K562 (cell line): ENCODE measurements around the gene USP10. TPM values are rescaled to one million over a fixed set of nuclear protein-coding genes. Genes with fewer than 3 reads are reported as not detected.

ENCODE experiments used
- ATAC-seq: fragments of 200-7000 bp; cut with Tn5 transposase; 3 replicates; pipeline ENCODE4 v1.9.1; 2020; ENCODE audit warnings: moderate library complexity
- BruUV-seq: library from RNA; stranded (reverse); fragments of 400-500 nt; replicated peaks from 2 replicates; lab custom pipeline; 2021; lab: Mats Ljungman, UMichigan
- CTCF ChIA-PET: fragments of 300-600 bp; formaldehyde crosslinking; extraction: SDS; loops from one replicate; lab custom pipeline; 2021; ENCODE audit warnings: low intra/inter-chr PET ratio; lab: Yijun Ruan, JAX
- POLR2A ChIA-PET: fragments of 300-600, 350-650 bp; sonication (Branson Sonifier 250); formaldehyde crosslinking; extraction: SDS; loops from one replicate; lab custom pipeline; 2021; ENCODE audit warnings: antibody characterized with exemption, inconsistent platforms; lab: Yijun Ruan, JAX
- DNase-seq, 4 experiments: peaks; one replicate each; pipeline versions ENCODE4 v3.0.0 to v3.0.0-alpha.2; 2011 to 2018; ENCODE audit warnings: low spot score in 3 of 4, mixed read lengths in 3 of 4; ENCODE audit errors: extremely low read depth in 1 of 4
- FAIRE-seq: peaks from 2 replicates; lab custom pipeline; 2011; peaks lifted over from hg19 to GRCh38; lab: Jason Lieb, UNC
- H2AFZ ChIP-seq: 2 replicates; pipeline ENCODE4 v1.6.0; 2011; ENCODE audit warnings: low read depth, low read length, control low read depth, inconsistent platforms
- H3K27ac ChIP-seq: fragments of 200-600 bp; 3 replicates; pipeline ENCODE4 v1.8.0; 2011; ENCODE audit warnings: low read depth, mild to moderate bottlenecking, control low read depth, inconsistent platforms, low read length, moderate library complexity, mixed read lengths; ENCODE audit errors: extremely low read depth
- H3K27me3 ChIP-seq, 2 experiments: fragments of 300-600 bp in 1 of 2; 2 replicates in 1 of 2; 3 replicates in 1 of 2; pipeline versions ENCODE4 v1.6.0 to v1.8.0; 2011; ENCODE audit warnings: inconsistent platforms in 2 of 2, low read length in 2 of 2, mild to moderate bottlenecking in 1 of 2, mixed read lengths in 1 of 2, moderate library complexity in 1 of 2; ENCODE audit not compliant: control insufficient read depth in 2 of 2, insufficient read depth in 2 of 2
- H3K36me3 ChIP-seq: fragments of 300-600 bp; 3 replicates; pipeline ENCODE4 v1.8.0; 2011; ENCODE audit warnings: mild to moderate bottlenecking, low read length, inconsistent platforms; ENCODE audit not compliant: control insufficient read depth, insufficient read depth
- H3K4me1 ChIP-seq, 2 experiments: fragments of 200-600 bp in 1 of 2; replicated peaks in 1 of 2; 2 replicates in 1 of 2; 3 replicates in 1 of 2; pipeline versions ENCODE4 v1.5.1 to v1.8.0; 2011; ENCODE audit warnings: inconsistent platforms in 2 of 2, low read length in 2 of 2, mild to moderate bottlenecking in 1 of 2, mixed read lengths in 1 of 2, moderate library complexity in 1 of 2; ENCODE audit not compliant: control insufficient read depth in 2 of 2, insufficient read depth in 2 of 2
- H3K4me2 ChIP-seq: 2 replicates; pipeline ENCODE4 v1.6.1; 2011; ENCODE audit warnings: low read length, control low read depth, inconsistent platforms, mixed read lengths; ENCODE audit not compliant: insufficient read depth
- H3K4me3 ChIP-seq: fragments of 200-600 bp; sonication (generic), shearing (Covaris generic); 2 replicates; pipeline ENCODE4 v1.5.1; 2016; ENCODE audit warnings: control low read depth, inconsistent platforms
- H3K79me2 ChIP-seq: fragments of 200-600 bp; 3 replicates; pipeline ENCODE4 v1.8.0; 2011; ENCODE audit warnings: low read length, inconsistent platforms; ENCODE audit not compliant: control insufficient read depth, insufficient read depth
- H3K9ac ChIP-seq, 2 experiments: 2 replicates each; pipeline versions ENCODE4 v1.6.0 to v1.6.1; 2011; ENCODE audit warnings: low read depth in 2 of 2, low read length in 2 of 2, control low read depth in 1 of 2, inconsistent platforms in 1 of 2, mild to moderate bottlenecking in 1 of 2, mixed read lengths in 1 of 2; ENCODE audit not compliant: insufficient read depth in 1 of 2
- H3K9me1 ChIP-seq: one replicate; pipeline ENCODE4 v1.6.0; 2011; ENCODE audit warnings: inconsistent platforms, mild to moderate bottlenecking, low read length, moderate library complexity; ENCODE audit not compliant: control insufficient read depth, insufficient read depth
- H3K9me3 ChIP-seq: replicated peaks from 2 replicates; pipeline ENCODE4 v1.5.1; 2011; ENCODE audit warnings: low read depth, low read length, inconsistent platforms; ENCODE audit not compliant: control insufficient read depth, insufficient read depth
- H4K20me1 ChIP-seq: replicated peaks from 2 replicates; pipeline ENCODE4 v1.6.1; 2011; ENCODE audit warnings: low read length, inconsistent platforms, mixed read lengths; ENCODE audit not compliant: control insufficient read depth, insufficient read depth
- CBX5 ChIP-seq: IDR thresholded peaks from 2 replicates; pipeline ENCODE4 v1.6.1; 2014; ENCODE audit warnings: low read depth, borderline replicate concordance
- GABPA ChIP-seq: fragments of 200-800 bp; sonication (Bioruptor generic); conservative IDR thresholded peaks from 2 replicates; pipeline ENCODE4 v1.6.1; 2016; ENCODE audit warnings: low read depth, missing genetic modification characterization, missing compliant biosample characterization
- HDAC6 ChIP-seq: IDR thresholded peaks from 2 replicates; pipeline ENCODE4 v1.6.1; 2012; ENCODE audit warnings: low read depth, mild to moderate bottlenecking, control low read depth, inconsistent platforms, low read length, moderate library complexity
- HOMEZ ChIP-seq: fragments of 250-450 bp; sonication (Bioruptor Pico); IDR thresholded peaks from 2 replicates; pipeline ENCODE4 v1.4.0; 2020; ENCODE audit warnings: mild to moderate bottlenecking, moderate library complexity
- KLF13 ChIP-seq: fragments of 450-650 bp; IDR thresholded peaks from 2 replicates; pipeline ENCODE4 v1.6.1; 2016; ENCODE audit warnings: missing genetic modification characterization, low read depth, mild to moderate bottlenecking, missing compliant biosample characterization, moderate library complexity, borderline replicate concordance
- L3MBTL2 ChIP-seq: fragments of 450-650 bp; IDR thresholded peaks from 2 replicates; pipeline ENCODE4 v1.6.1; 2016; ENCODE audit warnings: mild to moderate bottlenecking, moderate library complexity
- MAFG ChIP-seq: fragments of 450-650 bp; conservative IDR thresholded peaks from 2 replicates; pipeline ENCODE4 v1.6.1; 2016; ENCODE audit warnings: missing genetic modification characterization, missing compliant biosample characterization
- NFRKB ChIP-seq: fragments of 450-650 bp; IDR thresholded peaks from 2 replicates; pipeline ENCODE4 v1.6.1; 2016; ENCODE audit warnings: low read depth
- NRF1 ChIP-seq, 2 experiments: fragments of 450-650 bp; IDR thresholded peaks in 1 of 2; conservative IDR thresholded peaks in 1 of 2; 2 replicates each; pipeline ENCODE4 v1.6.1; 2014; ENCODE audit warnings: mild to moderate bottlenecking in 2 of 2
- PHB ChIP-seq: fragments of 250-450 bp; sonication (Bioruptor Pico); IDR thresholded peaks from 2 replicates; pipeline ENCODE4 v1.5.0; 2021
- PHF20 ChIP-seq: fragments of 450-650 bp; IDR thresholded peaks from 2 replicates; pipeline ENCODE4 v1.6.1; 2018; ENCODE audit not compliant: partially characterized antibody
- PRPF4 ChIP-seq: fragments of 200-400 bp; formaldehyde crosslinking; IDR thresholded peaks from one replicate; pipeline ENCODE4 v1.6.1; 2017; ENCODE audit warnings: low read length, low read depth, mild to moderate bottlenecking; ENCODE audit not compliant: insufficient read depth, poor library complexity, severe bottlenecking
- RBM14 ChIP-seq: fragments of 200-400 bp; formaldehyde crosslinking; IDR thresholded peaks from 2 replicates; pipeline ENCODE4 v1.6.1; 2018; ENCODE audit warnings: low read depth, mild to moderate bottlenecking, low read length, moderate library complexity, borderline replicate concordance; ENCODE audit not compliant: insufficient read depth
- TFAM ChIP-seq: fragments of 250-450 bp; sonication (Bioruptor Pico); conservative IDR thresholded peaks from 2 replicates; pipeline ENCODE4 v1.5.0; 2021; ENCODE audit warnings: mild to moderate bottlenecking, moderate library complexity
- XRCC5 ChIP-seq: fragments of 200-400 bp; formaldehyde crosslinking; IDR thresholded peaks from 2 replicates; pipeline ENCODE4 v1.6.1; 2017; ENCODE audit warnings: low read depth, mild to moderate bottlenecking, low read length
- ZBTB17 ChIP-seq: fragments of 450-650 bp; formaldehyde crosslinking; IDR thresholded peaks from 2 replicates; pipeline ENCODE4 v1.4.0; 2020; ENCODE audit warnings: mild to moderate bottlenecking
- ZEB2 ChIP-seq: fragments of 450-650 bp; IDR thresholded peaks from 2 replicates; pipeline ENCODE4 v1.6.1; 2016
- ZNF175 ChIP-seq: fragments of 200-800 bp; sonication (Bioruptor generic); IDR thresholded peaks from 2 replicates; pipeline ENCODE4 v1.6.1; 2016; ENCODE audit warnings: low read depth, mild to moderate bottlenecking, missing genetic modification characterization, missing compliant biosample characterization
- ZNF324 ChIP-seq: fragments of 250-450 bp; sonication (Bioruptor Pico); IDR thresholded peaks from 2 replicates; pipeline ENCODE4 v1.4.0; 2020; ENCODE audit warnings: mild to moderate bottlenecking
- ZNF384 ChIP-seq: IDR thresholded peaks from 2 replicates; pipeline ENCODE4 v1.6.1; 2012; ENCODE audit warnings: low read depth, low read length, improper control_type of control experiment
- WGBS: fragments of 100-300 bp; shearing (Covaris generic); methylation state at CpG from one replicate; pipeline ENCODE4 v1.1.6; 2016; ENCODE audit warnings: low coverage, mixed read lengths; ENCODE audit not compliant: insufficient coverage; ENCODE audit errors: missing lambda C conversion rate; 5-methylcytosine and 5-hydroxymethylcytosine counted together
- in situ Hi-C: fragments of 300-500 bp; cut with MboI; formaldehyde crosslinking; loops from 4 replicates; pipeline ENCODE4 v1.15.0; 2018; ENCODE audit warnings: inconsistent platforms, mixed read lengths
- intact Hi-C: fragments of 100-400 bp; cut with micrococcal nuclease; formaldehyde crosslinking; loops from 2 replicates; pipeline ENCODE4 v1.14.2; 2022
- polyA plus RNA-seq, 8 experiments: library from polyadenylated mRNA; depleted of rRNA in 4 of 8; stranded (reverse) in 5 of 8; unstranded in 3 of 8; fragments of >200 nt; fragmentation: Nextera tagmentation in 2 of 8; fragmentation: Illumina TruSeq in 1 of 8; extraction: Ambion mirVana in 2 of 8; extraction: Trizol in 1 of 8; gene quantifications; 2 replicates each; pipeline versions ENCODE4 v1.2.1 to v1.2.3, GENCODE V29; 2011 to 2014; ENCODE audit warnings: inconsistent platforms in 1 of 8, missing spikeins in 1 of 8
- total RNA-seq, 7 experiments: library from RNA; depleted of rRNA in 6 of 7; stranded (reverse); fragments of >200 nt in 6 of 7; fragmentation: Illumina TruSeq in 2 of 7; extraction: Trizol in 2 of 7; gene quantifications; 2 replicates each; pipeline versions ENCODE4 v1.2.1 to v1.2.3, GENCODE V29; 2011 to 2021; ENCODE audit warnings: low replicate concordance in 1 of 7
- TF ChIP-seq, protein P1 (sequence below): fragments of 450-650 bp; formaldehyde crosslinking; IDR thresholded peaks from 2 replicates; pipeline ENCODE4 v1.4.0; 2020; ENCODE audit warnings: mild to moderate bottlenecking, moderate library complexity

The USP10 gene
- total and polyA plus RNA-seq, 9 of the 15 experiments (the other 6 are each of a cell fraction or from before 2014, with no cell fraction given), result 61.7 to 197 (median 116) TPM

DNA sequence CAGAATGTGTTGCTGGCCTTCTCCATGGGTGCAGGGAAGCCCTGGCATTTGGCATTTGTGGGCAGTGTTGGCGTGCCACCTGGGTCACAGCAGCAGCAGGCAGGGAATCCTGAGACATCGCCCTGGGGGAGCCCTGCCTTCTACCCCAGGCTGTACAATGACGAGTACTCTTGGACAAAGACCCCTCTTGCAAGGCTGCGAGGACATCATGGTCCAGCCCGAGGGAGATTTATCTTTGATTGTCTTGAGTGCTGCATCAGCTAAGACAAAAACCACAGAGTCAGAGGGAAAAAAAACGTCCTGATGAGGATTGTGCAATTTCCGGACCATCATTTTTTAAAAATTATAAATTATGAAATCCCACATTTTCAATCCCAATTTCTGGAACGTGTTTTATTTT is 123.7 kb downstream of the USP10 start:
- Histone ChIP-seq H3K9me3 (no peaks in the 10 kb centered on the region), H3K4me1 (peaks cover 8 to 12% of the 10 kb centered on the region in 2 experiments; a peak in 2 of 5 replicates), H3K9ac (no peak overlapping the region), H4K20me1 (peaks cover 14% of the 10 kb centered on the region; the same call in 1 of the 2 replicates), H3K9me1 (no peaks in the 10 kb centered on the region), H3K27ac (no peak overlapping the region), H3K36me3 (no peaks in the 10 kb centered on the region), H2AFZ (no peak overlapping the region), H3K4me3 (no peak overlapping the region), H3K4me2 (no peak overlapping the region), H3K79me2 (no peaks in the 10 kb centered on the region), H3K27me3 (peaks cover 48 to 72% of the 10 kb centered on the region in 2 experiments)
- no peak for FAIRE-seq
- BruUV-seq, result no TSS peak
- intact Hi-C loops (no loop called here), in situ Hi-C loops (no loop called here)
- no peak for ATAC-seq
- POLR2A ChIA-PET, result interaction anchor here (0.9 kb wide), 1 partner anchor 9 kb away, joined by 4 read pairs; no protein-coding TSS in a partner anchor
- no peak for DNase-seq
- 7% methylated on average over 8 of the region's 8 CpGs for WGBS
- CTCF ChIA-PET, result no interaction called here
- TF ChIP-seq MAFG (tag) (peak; percentile 33; the same call in 1 of the 2 replicates), PHF20 (no peak), HOMEZ (CRISPR knock-in tag) (no peak), L3MBTL2 (no peak), KLF13 (tag) (no peak), ZNF384 (0 out of 2 replicates have a peak, but pooled peaks have one; percentile 26), PHB (CRISPR knock-in tag) (no peak), NRF1 (conservative IDR thresholded peaks at IDR 0.05 in 1 of 2, IDR thresholded peaks at IDR 0.05 in 1 of 2) (no peak), PRPF4 (no peak), ZEB2 (no peak), GABPA (tag) (peak; percentile 69), XRCC5 (no peak), ZNF324 (CRISPR knock-in tag) (no peak), CBX5 (no peak), NFRKB (no peak), HDAC6 (no peak), TFAM (no peak), RBM14 (no peak), ZBTB17 (CRISPR knock-in tag) (no peak), ZNF175 (CRISPR knock-in tag) (no peak)
- TF ChIP-seq, protein P1, sequence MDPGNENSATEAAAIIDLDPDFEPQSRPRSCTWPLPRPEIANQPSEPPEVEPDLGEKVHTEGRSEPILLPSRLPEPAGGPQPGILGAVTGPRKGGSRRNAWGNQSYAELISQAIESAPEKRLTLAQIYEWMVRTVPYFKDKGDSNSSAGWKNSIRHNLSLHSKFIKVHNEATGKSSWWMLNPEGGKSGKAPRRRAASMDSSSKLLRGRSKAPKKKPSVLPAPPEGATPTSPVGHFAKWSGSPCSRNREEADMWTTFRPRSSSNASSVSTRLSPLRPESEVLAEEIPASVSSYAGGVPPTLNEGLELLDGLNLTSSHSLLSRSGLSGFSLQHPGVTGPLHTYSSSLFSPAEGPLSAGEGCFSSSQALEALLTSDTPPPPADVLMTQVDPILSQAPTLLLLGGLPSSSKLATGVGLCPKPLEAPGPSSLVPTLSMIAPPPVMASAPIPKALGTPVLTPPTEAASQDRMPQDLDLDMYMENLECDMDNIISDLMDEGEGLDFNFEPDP (CRISPR knock-in tag), result no peak
